ENCODE measurements around the gene CHD2.
"Not testable (repeated sequence)": the region's sequence is repeated elsewhere in the genome, so short reads cannot be mapped to it uniquely, and the experiment has no call there.

The CHD2 gene

GRCh38 chr15:93037820-93038705 is 137.9 kb downstream of the CHD2 start:
- DNase-seq: no peak

- not testable (repeated sequence) for DNase-seq
Measured at GRCh38 chr15:93039562-93040287, 139.6 kb downstream of the CHD2 start.

- DNase-seq: no peak
Measured at GRCh38 chr15:93040288-93041158, 140.4 kb downstream of the CHD2 start.

- no peak for DNase-seq
Measured at GRCh38 chr15:93041159-93041547, 141.0 kb downstream of the CHD2 start.

GRCh38 chr15:93042211-93042610 is 142.1 kb downstream of the CHD2 start:
- no peak for DNase-seq

GRCh38 chr15:93042691-93043378 is 142.7 kb downstream of the CHD2 start:
- DNase-seq: no peak

GRCh38 chr15:93043621-93044300 is 143.6 kb downstream of the CHD2 start:
- DNase-seq: no peak

GRCh38 chr15:93044301-93045190 is 144.4 kb downstream of the CHD2 start:
- DNase-seq: no peak

- DNase-seq: no peak
Measured at GRCh38 chr15:93045191-93045785, 145.2 kb downstream of the CHD2 start.

GRCh38 chr15:93046120-93046519 is 146.0 kb downstream of the CHD2 start:
- DNase-seq: no peak

- DNase-seq: no peak
Measured at GRCh38 chr15:93046721-93047120, 146.6 kb downstream of the CHD2 start.

- DNase-seq: no peak
Measured at GRCh38 chr15:93047621-93048425, 147.7 kb downstream of the CHD2 start.

- no peak for DNase-seq
Measured at GRCh38 chr15:93048426-93048721, 148.2 kb downstream of the CHD2 start.

- no peak for DNase-seq
Measured at GRCh38 chr15:93048759-93049161, 148.6 kb downstream of the CHD2 start.

- DNase-seq: no peak
Measured at GRCh38 chr15:93049233-93049632, 149.1 kb downstream of the CHD2 start.

- DNase-seq: no peak
Measured at GRCh38 chr15:93049914-93050578, 149.9 kb downstream of the CHD2 start.

- no peak for DNase-seq
Measured at GRCh38 chr15:93050648-93051047, 150.5 kb downstream of the CHD2 start.

- no peak for DNase-seq
Measured at GRCh38 chr15:93051236-93052089, 151.3 kb downstream of the CHD2 start.
